Measurements from ENCODE around the gene PTPRN2.

The PTPRN2 gene

GRCh38 chr7:158560386-158560785 lies 27.2 kb downstream of the PTPRN2 start:
- intact Hi-C loops (cut with DNase I) = no loop called here

GRCh38 chr7:158559356-158559755 lies 28.3 kb downstream of the PTPRN2 start:
- intact Hi-C loops (cut with DNase I) = no loop called here
- no peak for DNase-seq

More at GRCh38 chr7:158560386-158560785, 27.2 kb downstream of the PTPRN2 start:
- DNase-seq = no peak

DNA sequence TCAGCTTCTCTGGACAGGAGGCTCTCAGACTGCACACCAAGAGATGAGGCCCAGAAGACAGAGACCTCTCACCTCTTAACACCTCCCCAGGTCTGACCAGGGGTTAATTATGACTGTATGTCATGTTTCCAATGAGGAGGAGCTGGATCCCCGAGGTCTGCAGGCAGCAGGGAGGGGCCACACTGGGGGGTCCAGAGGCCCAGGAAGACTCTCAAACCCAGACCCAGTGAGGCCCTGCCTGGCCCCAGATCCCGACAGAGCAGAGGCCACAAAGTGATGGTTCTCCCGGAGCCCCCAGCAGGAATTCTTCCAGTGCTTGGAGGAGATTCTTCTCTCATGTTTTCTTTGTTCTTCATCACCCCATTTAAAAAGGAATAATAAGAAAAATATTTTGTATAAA lies 28.8 kb downstream of the PTPRN2 start:
- DNase-seq = no peak
- intact Hi-C loops (cut with DNase I) = no loop called here

- DNase-seq = peak in 1 of 42 donors; percentile 26
- intact Hi-C loops (cut with DNase I) = no loop called here
These were observed 30.2 kb downstream of the PTPRN2 start for GRCh38 chr7:158557441-158557755.

GRCh38 chr7:158556721-158557440 lies 30.7 kb downstream of the PTPRN2 start:
- peak in 2 of 42 donors; percentile 9 to 25 for DNase-seq
- intact Hi-C loops (cut with DNase I) = no loop called here

DNA sequence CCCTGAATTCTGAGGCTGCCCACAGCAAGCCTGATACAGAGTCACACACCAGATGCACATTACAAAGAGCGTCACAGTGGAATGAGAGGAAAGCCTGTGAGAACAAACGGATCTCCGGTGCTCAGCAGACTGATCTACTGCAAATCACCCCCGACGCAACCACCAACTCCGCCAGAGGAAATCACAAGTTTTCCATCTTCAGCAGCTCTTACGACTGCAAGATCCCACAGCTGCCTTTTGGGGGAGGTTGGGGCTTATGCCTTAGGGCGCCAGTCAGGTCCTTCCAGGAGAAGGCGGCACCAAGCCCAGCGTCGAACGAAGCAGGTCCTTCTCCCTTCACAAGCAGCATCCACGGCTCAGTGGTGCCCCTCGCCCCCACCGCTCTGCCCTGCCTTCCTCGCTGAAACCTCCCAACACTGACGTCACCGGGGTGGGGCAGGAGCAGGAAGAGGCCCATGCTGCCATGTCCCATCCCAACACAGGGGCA lies 32.5 kb downstream of the PTPRN2 start:
- intact Hi-C loops (cut with DNase I) = no loop called here
- peak in 6 of 42 donors; percentile 33 to 52 (median 48) for DNase-seq

GRCh38 chr7:158550886-158551452 lies 36.7 kb downstream of the PTPRN2 start:
- DNase-seq = no peak
- intact Hi-C loops (cut with DNase I) = no loop called here

DNA sequence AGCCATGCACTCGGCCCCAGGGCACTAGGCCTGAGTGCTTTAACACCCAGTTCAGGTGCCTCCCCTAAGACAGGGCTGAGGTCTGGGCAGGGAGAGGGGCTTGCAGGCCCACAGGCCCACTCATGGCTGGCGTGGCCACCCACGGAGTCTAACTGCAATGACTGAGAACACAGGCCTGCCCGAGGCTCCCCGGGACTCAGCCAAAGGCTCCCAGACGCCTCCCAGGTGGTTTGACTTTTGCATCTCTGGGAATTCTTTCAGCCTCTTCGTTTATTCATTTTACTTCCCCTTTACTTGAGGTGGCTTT lies 37.3 kb downstream of the PTPRN2 start:
- DNase-seq = no peak
- intact Hi-C loops (cut with DNase I) = no loop called here

DNA sequence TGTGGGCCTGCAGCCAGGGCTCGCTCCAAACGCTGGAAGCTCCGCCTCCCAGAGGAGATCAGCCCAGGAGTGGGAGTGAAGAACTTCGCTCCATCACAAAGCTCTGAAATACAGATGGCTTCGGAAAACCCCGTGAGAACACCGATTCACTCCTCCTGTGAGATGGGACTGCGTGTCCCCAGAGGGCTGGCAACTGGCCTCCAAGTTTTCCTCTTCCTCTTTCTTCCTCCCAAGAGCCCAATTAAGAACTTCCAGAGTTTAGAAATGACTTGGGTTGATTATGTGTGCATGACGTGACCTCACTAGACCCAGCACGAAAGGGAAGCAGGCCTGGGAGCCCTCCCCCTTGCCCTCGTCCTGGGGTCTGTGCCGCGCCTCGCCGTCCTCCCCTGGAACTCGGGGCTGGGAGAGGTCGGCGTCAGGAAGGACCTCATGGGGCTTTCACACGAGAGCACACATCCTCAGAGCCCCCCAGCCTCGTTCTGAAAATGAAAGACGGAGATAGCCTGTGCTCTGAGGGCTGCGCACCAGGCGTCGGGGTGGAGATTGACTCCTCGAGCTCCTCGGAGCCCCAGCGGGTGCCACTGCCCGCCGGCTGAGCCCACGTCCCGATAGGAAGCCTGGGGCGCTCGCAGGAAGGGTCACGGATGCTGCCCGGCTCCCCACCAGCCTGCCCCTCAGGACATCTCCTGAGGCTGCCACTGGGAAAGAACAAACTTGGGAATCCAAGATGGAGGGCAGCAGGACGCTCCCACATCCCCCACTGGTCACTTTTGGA lies 37.8 kb downstream of the PTPRN2 start:
- DNase-seq = peak in 41 of 42 donors; percentile 16 to 93 (median 76)
- intact Hi-C loops (cut with DNase I) = no loop called here

DNA sequence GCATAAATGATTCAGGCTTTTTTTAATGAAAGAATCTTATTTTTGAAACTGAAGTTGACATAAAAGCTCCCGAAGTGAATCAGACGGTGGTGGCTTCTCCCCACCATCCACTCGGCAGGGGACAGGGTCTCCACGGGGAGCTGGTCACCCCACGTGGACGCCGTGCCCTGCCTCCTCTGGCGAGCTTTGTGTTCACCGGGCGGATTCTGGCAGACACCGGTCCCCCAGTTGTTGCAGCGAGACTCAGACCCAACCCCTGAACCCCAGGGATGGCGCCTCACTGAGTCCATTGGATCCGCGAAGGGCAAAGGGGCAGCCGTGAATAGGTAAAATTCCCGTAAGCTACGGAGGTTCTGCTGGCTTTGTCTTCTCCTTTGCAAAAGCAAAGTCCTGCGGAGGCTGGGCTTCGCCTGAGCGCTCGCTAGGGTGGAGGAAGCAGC lies 38.4 kb downstream of the PTPRN2 start:
- no peak for DNase-seq
- intact Hi-C loops (cut with DNase I) = no loop called here

DNA sequence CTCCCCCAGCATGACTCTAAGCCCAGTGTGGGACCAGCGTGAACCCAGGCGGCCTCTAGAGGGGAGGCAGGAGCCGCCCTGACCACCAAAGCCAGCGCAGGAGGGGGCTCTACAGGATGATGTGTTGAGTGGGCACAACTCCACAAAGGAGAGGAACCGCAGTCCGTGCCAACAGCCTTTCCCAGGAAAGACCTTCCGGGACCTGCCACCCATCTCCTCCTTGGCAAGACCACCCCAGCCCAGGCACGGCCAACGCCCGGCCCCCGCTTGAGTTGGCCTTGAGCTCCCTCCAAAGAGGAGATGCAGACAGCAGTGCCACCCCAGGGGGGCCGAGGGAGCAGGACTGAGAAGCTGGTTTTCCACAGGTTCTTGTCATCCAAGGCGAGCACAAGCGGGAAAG lies 38.9 kb downstream of the PTPRN2 start:
- intact Hi-C loops (cut with DNase I) = no loop called here
- no peak for DNase-seq

GRCh38 chr7:158547817-158548216 lies 39.8 kb downstream of the PTPRN2 start:
- intact Hi-C loops (cut with DNase I) = no loop called here

GRCh38 chr7:158546626-158547025 lies 41.0 kb downstream of the PTPRN2 start:
- no peak for DNase-seq
- intact Hi-C loops (cut with DNase I) = no loop called here

More at GRCh38 chr7:158547817-158548216, 39.8 kb downstream of the PTPRN2 start:
- no peak for DNase-seq

DNA sequence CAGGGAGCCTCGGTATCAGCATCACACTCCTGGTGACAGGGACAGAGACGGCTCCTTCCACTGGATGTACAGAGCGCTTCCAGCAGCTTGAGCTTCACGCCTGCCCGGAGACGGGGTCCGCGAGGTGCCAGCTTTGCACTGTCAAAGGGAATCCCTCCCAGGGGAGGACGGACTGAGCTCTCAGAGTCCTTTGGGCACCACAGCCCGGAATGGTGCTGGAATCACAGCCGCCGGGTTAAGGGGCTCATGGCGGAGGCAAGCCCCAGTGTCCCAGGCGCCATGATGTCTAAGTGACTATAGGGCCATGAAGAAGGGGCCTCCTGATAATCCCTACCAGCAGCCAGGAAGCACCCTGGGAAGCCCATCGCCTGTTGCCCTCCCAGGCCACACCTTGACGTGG lies 41.4 kb downstream of the PTPRN2 start:
- DNase-seq = no peak
- intact Hi-C loops (cut with DNase I) = no loop called here

GRCh38 chr7:158544708-158545107 lies 42.9 kb downstream of the PTPRN2 start:
- intact Hi-C loops (cut with DNase I) = no loop called here
- DNase-seq = peak in 26 of 42 donors; percentile 26 to 79 (median 48)

- no peak for DNase-seq
- intact Hi-C loops (cut with DNase I) = no loop called here
These were observed 43.8 kb downstream of the PTPRN2 start for GRCh38 chr7:158543840-158544239.

DNA sequence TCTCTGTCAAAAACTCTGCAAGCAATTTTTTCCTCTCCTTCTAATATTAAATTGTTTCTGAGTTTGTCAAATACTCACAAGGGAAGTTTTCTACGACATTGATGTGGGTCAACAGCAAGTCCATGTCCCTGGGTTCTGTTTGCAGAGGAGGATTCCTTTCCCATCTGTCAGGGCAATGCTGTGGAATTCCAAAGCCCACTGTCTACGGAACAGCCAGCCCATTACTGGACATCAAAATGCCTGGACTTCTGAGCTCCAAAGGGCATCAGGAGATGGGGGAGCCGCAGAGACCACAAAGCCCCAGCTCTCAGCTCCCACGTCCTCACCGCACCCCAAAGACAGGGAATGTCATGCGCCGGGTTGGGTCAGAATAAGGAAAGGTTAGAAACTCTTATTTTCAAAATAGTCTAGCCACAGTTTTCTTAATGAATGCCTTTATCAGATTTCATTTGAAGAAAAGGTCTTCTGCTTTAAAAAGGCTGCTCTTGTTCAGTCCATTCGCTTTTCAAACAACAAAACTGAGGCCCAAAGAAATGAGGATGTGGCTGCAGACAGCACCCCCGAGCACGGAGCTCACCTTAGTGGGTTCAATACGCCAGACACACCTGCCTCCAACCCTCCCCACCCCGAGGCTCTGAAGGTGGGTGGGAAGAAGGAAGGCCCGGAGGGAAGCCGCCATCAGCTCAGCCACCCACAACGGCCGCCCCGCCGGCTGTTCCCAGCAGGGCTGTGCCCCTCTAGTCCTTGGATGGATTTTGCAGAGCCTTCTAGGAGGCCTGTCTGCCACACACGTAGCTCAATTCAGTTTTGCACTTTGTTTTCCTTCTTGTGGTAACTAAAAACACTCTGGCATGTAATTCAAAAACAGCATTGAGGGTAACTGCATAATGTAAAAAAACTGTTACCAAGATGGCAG lies 44.7 kb downstream of the PTPRN2 start:
- peak in 2 of 42 donors; percentile 21 to 37 for DNase-seq
- intact Hi-C loops (cut with DNase I) = no loop called here

GRCh38 chr7:158541346-158542010 lies 46.1 kb downstream of the PTPRN2 start:
- intact Hi-C loops (cut with DNase I) = no loop called here
- peak; percentile 16 to 78 (median 62) for DNase-seq

GRCh38 chr7:158539711-158540146 lies 47.9 kb downstream of the PTPRN2 start:
- DNase-seq = no peak
- intact Hi-C loops (cut with DNase I) = no loop called here

Data from head of caudate nucleus (tissue), 42 donors.